ENCODE measurements around the gene MYO9A. TPM values are rescaled to one million over a fixed set of nuclear protein-coding genes. Genes with fewer than 3 reads are reported as not detected.
A peak's percentile ranks its signal among the peaks of the same experiment; 100 is the strongest.
"Not testable (repeated sequence)": the region's sequence is repeated elsewhere in the genome, so short reads cannot be mapped to it uniquely, and the experiment has no call there.

The MYO9A gene
- polyA plus RNA-seq, 1 experiment: 15.2 TPM

- H3K9me3 ChIP-seq (ENCODE audit: control insufficient read depth, insufficient read depth, low read length): no peaks in the 10 kb centered on the region; the same call in 1 of the 2 replicates
- POLR2A ChIA-PET: no interaction called here
- no peak overlapping the region for H3K27ac ChIP-seq (ENCODE audit: low read depth, low read length)
- H3K27me3 ChIP-seq (ENCODE audit: control insufficient read depth, insufficient read depth, low read length): no peaks in the 10 kb centered on the region
- no peak overlapping the region for H3K4me3 ChIP-seq (ENCODE audit: low read depth, low read length)
- TF ChIP-seq CTCF (IDR thresholded peaks at IDR 0.05; ENCODE audit: low read depth, low read length): no peak
- CTCF ChIA-PET: no interaction called here
- DNase-seq (ENCODE audit: low read depth, low spot score): no peak
Measured at GRCh38 chr15:72058585-72058984, 59.4 kb downstream of the MYO9A start.

- H3K4me3 ChIP-seq (ENCODE audit: low read depth, low read length): peak overlapping the region; percentile 10; the same call in 1 of the 2 replicates
- H3K9me3 ChIP-seq (ENCODE audit: control insufficient read depth, insufficient read depth, low read length): no peaks in the 10 kb centered on the region; the same call in 1 of the 2 replicates
- no peaks in the 10 kb centered on the region for H3K27me3 ChIP-seq (ENCODE audit: control insufficient read depth, insufficient read depth, low read length)
- POLR2A ChIA-PET: no interaction called here
- DNase-seq (ENCODE audit: low read depth, low spot score): no peak
- CTCF ChIA-PET: no interaction called here
- no peak overlapping the region for H3K27ac ChIP-seq (ENCODE audit: low read depth, low read length)
- no peak for TF ChIP-seq CTCF (IDR thresholded peaks at IDR 0.05; ENCODE audit: low read depth, low read length)
Measured at GRCh38 chr15:72057548-72058091, 60.3 kb downstream of the MYO9A start.

- H3K27ac ChIP-seq (ENCODE audit: low read depth, low read length); POLR2A ChIA-PET; H3K4me3 ChIP-seq (ENCODE audit: low read depth, low read length); DNase-seq (ENCODE audit: low read depth, low spot score); H3K27me3 ChIP-seq (ENCODE audit: control insufficient read depth, insufficient read depth, low read length); CTCF ChIA-PET; H3K9me3 ChIP-seq (ENCODE audit: control insufficient read depth, insufficient read depth, low read length): not testable (repeated sequence)
Measured at GRCh38 chr15:72056217-72056616, 61.7 kb downstream of the MYO9A start.

GRCh38 chr15:72053297-72053696 lies 64.7 kb downstream of the MYO9A start:
- H3K9me3 ChIP-seq (ENCODE audit: control insufficient read depth, insufficient read depth, low read length); H3K4me3 ChIP-seq (ENCODE audit: low read depth, low read length); CTCF ChIA-PET; H3K27me3 ChIP-seq (ENCODE audit: control insufficient read depth, insufficient read depth, low read length); DNase-seq (ENCODE audit: low read depth, low spot score); H3K27ac ChIP-seq (ENCODE audit: low read depth, low read length); POLR2A ChIA-PET: not testable (repeated sequence)

DNA sequence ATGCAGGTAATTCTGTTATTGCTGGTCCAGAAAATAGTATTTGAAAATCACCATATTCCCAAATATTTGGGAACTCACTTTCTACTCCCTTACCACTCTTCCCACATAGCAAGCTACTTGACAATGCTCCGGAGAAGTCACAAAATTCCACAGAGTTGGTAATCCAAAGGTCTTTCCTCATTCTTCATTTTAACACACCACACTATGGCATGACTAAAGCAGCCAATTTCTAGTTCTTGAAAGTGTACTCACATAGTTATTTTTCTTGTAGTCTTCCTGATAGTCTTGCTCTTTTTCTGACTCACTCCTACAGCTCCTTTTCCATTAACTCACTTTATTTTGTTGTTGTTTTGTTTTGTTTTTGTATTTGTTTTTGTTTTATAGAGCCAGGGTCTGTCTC lies 67.2 kb downstream of the MYO9A start:
- no peak overlapping the region for H3K4me3 ChIP-seq (ENCODE audit: low read depth, low read length)
- TF ChIP-seq CTCF (IDR thresholded peaks at IDR 0.05; ENCODE audit: low read depth, low read length): no peak
- no peaks in the 10 kb centered on the region for H3K27me3 ChIP-seq (ENCODE audit: control insufficient read depth, insufficient read depth, low read length)
- POLR2A ChIA-PET: no interaction called here
- no peaks in the 10 kb centered on the region; the same call in 1 of the 2 replicates for H3K9me3 ChIP-seq (ENCODE audit: control insufficient read depth, insufficient read depth, low read length)
- CTCF ChIA-PET: no interaction called here
- DNase-seq (ENCODE audit: low read depth, low spot score): no peak
- H3K27ac ChIP-seq (ENCODE audit: low read depth, low read length): no peak overlapping the region

GRCh38 chr15:72047020-72047419 lies 70.9 kb downstream of the MYO9A start:
- H3K27me3 ChIP-seq (ENCODE audit: control insufficient read depth, insufficient read depth, low read length): no peaks in the 10 kb centered on the region
- no peak for TF ChIP-seq CTCF (IDR thresholded peaks at IDR 0.05; ENCODE audit: low read depth, low read length)
- H3K27ac ChIP-seq (ENCODE audit: low read depth, low read length): no peak overlapping the region
- H3K9me3 ChIP-seq (ENCODE audit: control insufficient read depth, insufficient read depth, low read length): no peaks in the 10 kb centered on the region; the same call in 1 of the 2 replicates
- ChIA-PET POLR2A (no interaction called here), CTCF (no interaction called here)
- no peak for DNase-seq (ENCODE audit: low read depth, low spot score)
- no peak overlapping the region for H3K4me3 ChIP-seq (ENCODE audit: low read depth, low read length)

Data from AG04450 (cell line).